HG03565 (cell line): ENCODE data around the gene HAAO.

Source experiments
- ATAC-seq: cut with Tn5 transposase; IDR thresholded peaks from one replicate; pipeline ENCODE4 v1.9.1; 2021; ENCODE audit warnings: mild to moderate bottlenecking, moderate library complexity; ENCODE audit not compliant: unreplicated experiment

HAAO gene

DNA sequence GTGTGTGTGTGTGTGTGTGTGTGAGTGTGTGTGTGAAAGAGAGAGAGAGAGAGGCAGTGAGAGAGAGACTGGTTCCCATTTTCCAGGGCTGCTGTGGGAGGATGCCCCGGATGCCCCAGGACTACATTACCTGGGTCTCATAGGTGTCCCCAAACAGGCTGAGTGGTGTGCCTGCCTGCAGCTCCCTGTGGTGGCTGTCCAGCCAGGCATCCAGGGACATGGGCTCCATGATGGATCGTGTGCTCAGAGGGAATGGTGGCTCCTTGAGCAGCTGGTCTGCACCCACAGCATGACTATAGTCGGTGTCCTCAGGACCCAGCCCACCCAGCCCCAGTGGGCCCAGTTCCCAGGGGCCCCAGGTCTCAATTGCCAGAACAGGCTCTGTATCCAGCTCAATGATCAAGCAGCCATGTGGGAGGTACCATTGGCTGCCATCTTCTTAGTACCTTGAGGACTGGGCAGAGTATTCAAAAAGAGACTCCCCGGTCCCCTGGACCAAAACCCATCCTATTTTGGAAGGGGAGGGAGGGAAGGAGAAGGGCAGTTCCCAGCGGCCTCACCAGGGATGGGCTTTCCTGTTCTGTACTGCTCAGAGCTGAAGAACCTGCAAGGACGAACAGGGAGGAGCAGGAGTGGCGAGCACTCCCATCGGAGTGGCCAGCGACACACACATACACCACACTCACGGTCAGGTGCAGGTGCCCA is 22.6 kb downstream of the HAAO start:
- ATAC-seq, result no peak

DNA sequence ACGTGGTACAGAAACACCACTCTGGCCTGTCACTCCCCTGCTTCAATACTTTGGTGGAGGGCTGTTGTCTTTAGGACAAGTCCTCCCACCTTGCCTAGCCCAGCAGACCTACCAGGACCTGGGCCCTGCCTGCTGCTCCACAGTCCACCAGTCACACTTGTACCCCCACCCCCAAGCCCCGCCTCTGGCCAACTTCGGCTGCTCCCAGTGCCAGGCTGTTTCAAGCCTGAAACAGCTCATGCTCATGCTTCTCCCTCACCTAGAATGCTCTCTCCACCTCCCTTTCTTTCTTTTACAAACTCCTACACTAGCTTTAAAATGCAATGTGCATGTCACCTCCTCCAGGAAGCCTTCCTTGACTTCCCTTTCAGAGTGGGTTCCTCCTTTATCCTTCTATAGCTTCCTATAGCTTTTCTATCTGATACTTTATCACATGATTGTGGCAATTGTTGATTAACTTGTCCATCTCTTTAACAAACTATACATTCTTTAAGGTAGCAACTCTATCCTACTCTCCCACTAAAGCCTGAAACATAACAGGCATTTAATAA is 23.6 kb downstream of the HAAO start:
- ATAC-seq, result no peak

DNA sequence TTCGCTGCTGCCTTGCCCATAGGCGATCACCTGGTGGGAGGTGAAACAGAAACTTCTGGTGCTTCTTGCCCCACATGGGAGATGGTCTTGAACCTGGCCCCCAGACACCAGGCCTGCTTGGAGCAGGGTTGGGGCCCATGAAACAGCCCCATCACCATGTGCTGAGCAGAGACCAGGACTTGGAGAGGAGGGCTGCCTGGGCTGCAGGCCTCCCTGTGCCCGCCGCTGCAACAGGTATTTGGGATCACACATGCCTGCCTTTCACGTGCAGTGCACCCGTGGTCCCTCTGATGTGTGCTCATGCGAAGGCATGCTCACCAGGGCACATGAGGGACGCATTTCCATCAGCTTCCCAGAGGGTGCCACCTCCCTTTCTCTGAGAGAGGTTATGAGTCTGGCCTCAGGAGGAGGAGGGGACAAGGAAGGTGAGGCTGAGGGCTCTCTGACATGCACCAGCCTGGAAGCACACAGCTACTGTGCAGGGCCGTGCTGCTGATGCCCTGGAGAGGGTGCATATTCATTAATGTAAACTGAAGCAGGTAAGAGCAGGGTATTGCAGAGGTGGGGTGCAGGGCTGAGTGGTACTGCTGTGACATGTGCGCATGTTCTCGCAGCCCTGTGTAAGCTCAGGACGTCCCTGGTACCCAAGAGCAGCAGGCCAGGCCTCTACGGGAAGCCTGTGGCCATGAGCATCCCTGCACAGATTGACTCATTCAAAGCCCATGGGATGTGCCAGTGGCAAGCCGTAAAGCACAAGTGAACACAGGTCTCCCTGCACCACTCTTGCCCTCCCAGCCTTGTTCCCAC is 24.3 kb downstream of the HAAO start:
- no peak for ATAC-seq

DNA sequence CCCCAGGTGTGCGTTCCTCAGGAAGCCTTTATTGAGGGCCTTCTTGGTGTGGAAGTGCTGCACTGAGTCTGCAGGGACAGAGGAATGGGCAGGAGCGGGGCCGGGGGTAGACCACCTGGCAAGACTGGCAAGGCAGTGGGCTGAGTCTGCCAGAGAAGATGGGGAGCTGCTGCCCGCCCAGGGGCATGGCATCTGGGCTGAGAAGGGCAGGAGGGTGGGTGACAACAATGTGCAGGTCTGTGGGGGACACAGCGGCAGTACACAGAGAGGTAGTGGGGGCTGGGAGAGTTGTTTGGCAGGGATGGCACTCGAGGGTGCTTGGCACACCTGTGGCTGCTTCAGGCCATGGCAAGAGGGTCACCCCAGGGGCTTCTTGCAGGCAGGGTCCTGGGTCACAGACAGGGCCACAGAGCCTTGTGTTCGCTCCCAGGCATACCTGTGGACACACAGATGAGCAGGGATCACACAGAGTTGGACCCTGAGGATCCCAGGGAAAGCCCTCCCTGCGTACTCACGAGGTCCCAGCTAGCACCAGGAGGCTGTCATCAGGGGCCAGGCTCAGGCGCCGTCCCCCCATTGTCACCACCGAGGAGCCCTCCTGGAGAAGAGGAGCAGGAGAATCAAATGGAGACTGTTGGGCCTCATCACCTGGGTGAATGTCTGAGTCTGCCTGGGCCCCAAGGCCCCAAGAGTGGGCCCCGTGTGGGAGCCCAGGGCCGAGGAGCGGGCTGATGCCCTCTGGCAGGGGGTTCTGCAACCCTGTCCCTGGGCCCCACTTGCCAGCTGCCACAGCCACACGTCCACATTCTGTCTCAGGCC is 25.1 kb downstream of the HAAO start:
- no peak for ATAC-seq

DNA sequence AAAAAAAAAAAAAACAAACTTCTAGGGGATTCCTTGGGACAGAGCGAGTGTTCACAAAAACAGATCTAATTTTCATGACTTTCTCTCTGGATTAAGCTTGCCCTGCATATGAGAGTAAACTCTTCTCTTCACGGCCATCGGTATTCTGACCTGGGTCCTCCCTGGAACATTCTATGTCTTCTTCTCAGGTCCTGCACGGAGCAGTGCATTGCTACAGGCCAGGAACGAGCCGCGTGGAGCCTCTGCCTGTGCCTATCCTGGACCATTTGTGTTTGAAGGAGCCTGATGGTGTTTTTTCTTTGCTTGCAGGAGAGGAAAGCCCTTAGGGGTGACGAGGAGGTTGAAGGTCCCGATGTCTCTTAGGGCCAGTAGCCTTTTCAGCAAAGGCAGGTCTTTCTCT is 26.7 kb downstream of the HAAO start:
- ATAC-seq, result no peak

DNA sequence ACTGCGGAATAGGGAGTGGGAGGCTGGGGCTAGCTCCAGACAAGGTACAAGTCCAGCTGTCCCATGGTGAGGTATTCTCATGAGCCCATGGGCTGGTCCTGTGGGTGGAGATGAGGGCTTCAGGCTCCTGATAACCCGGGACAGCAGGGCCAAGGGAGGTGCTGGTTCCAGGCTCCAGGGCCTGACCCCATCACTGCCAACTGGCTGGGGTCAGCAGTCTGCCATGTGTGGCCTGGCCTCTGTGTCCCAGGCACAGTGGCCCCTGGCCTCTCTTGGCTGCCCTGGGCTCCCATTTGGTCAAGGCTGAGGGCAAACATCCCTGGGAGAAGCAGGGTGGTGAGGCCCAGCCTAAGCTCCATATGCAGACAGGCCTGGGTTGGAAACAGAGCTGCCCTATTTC is 27.5 kb downstream of the HAAO start:
- no peak for ATAC-seq

DNA sequence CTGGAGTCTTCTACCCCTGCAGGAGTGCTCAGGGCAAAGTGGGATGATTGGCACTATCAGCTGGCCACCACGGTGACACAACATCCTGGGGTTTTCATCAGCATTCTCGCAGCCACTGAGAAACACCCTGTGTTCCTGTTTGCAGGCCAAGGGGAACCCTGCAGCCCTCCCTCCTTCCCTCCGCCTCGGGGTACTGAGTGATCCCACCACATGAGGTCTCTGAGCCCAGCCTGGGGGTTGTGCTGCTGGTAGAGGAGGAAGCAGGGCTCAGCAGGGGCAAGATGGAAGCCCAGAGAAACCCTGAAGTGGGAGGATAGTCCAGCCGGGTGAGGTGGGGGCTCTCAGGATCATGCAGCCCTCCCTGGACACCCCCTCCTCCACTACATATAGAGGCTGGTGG is 28.3 kb downstream of the HAAO start, which contains the start of gene OXER1:
OXER1 (minus strand) TSS at position 40 of the 400 bp plus-strand sequence. CDS start 73 bp downstream, outside the sequence.
- no peak for ATAC-seq

DNA sequence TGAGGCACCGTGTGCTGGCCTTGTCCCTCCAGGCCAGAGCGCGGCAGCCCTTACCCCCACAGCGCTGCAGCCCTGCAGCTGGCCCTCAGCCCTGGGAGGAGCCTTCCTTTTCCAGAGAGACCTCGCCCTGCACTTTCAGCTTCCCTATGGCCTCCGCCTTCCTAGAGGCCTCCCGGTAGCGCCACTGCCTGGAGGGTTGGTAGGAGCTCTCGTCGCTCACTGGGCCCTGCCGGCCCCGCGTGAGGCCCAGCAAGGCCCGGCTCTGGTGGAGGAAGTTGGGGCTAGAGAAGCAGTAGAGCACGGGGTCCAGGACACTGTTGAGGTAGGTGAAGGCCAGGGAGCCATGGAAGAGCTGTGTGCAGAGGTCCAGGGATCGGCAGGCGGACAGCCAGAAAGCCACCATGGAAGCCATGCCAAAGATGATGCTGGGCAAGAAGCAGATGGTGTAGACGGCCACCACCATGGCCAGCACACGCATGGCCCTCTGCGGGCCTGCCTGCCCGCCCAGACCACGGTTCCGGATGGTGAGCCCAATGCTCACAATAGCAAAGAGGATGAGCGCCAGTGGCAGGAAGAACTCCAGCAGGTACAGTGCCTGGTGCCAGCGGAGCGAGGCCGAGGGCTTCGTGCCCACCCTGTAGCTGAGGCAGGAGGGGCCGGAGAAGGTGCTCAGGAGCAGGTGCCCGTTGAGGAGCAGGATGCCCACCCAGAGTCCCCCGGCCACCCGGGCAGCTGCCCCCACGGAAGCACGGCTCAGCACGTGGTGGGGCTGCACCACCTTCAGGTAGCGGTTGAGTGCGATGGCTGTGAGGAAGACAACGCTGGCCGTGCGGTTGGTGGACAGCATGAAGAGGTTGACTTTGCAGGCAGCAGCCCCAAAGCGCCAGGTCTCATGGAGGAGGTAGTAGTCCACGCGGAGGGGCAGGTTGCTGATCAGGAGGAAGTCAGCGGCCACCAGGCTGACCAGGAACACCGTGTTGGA is 29.3 kb downstream of the HAAO start:
- no peak for ATAC-seq

DNA sequence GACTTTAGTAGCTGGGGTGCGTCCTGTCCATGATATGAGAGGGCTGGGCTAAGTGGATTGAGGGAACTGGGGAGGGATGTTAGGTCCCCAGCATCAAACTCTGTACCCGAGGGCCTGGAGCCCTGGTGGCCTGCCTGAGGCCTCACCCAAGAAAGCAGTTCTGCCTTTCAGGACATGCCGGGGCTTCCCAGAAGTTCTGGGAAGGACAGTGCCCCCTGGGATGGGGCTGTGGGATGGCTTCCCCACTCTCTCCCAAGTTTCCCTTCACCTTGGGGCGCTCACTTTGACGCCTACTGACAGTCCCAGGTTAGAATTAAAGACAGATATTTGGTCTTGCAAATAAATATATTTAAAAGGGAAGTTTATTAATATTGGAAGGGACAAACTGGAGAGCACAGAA is 30.2 kb downstream of the HAAO start:
- no peak for ATAC-seq

DNA sequence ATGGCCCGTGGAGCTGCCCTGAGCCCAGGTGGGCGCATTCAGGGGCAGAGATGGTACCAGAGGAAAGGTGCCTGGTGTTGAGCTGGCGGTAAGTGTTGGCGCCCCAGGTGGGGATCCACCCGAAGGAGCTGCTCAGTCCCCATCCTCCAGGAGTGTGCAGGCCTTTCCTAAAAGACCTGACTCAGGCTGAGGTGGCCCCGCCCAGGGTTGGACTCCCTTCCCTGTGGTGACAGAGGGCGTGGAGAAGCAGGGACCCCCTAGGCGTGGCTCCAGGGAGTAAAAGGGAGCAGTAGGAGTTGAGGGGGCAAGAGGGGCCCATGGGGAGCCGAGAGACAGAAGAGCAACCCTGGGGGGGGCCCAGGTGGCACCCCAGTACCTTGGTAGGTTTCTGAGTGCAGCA is 30.8 kb downstream of the HAAO start:
- no peak for ATAC-seq

DNA sequence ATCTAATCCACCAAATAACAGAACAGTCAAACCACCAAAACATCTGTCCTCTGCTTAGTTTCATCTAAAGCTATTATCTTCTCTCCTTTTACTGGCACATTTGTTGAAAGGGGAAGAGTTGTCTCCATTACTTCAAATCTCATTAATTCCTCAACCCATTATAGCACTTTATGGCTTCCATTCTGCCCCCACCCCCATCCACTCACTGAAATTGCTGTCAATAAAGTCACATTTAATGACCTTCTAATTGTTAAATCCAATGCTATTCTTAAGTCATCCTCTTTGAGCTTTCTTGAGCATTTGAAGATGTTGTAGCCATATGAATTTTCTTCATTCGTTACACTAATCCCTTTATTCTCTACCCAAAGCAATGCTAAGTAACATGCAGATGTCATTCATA is 33.6 kb downstream of the HAAO start:
- ATAC-seq, result no peak

DNA sequence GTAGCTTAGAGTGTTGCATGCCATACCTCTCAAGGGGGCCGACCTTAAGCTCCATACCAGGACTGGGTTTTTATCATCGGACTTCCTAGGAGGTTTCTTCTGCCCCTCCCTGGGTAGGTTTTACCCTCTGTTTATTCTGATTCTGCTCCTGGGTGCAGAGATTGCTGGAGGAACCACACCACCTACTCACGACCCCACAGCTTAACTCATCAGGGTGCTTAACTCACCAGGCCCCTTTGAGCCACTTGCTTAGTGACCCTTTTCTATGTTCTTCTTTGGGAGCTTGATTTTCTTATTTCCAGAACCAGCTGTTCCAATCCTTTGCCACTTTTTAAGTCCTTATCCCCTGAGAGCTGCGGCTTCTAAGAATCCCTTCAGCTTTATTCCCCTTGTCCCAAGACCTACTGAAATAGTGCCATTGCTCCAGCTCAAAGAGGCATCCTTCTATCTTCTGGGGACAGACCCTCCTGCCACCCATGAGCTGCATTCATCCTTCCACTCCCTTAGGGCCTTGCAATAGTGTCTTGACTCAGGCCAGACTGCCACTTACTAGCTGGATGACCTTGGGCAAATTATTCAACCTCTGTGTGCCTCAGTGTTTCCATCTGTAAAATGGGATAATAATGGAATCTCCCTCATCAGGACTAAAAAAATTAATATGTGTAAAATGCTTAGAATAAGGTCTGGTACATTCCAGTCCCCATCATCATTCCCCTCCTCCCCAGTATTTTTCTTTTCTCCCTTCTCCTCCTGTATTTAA is 34.2 kb downstream of the HAAO start:
- ATAC-seq, result no peak

DNA sequence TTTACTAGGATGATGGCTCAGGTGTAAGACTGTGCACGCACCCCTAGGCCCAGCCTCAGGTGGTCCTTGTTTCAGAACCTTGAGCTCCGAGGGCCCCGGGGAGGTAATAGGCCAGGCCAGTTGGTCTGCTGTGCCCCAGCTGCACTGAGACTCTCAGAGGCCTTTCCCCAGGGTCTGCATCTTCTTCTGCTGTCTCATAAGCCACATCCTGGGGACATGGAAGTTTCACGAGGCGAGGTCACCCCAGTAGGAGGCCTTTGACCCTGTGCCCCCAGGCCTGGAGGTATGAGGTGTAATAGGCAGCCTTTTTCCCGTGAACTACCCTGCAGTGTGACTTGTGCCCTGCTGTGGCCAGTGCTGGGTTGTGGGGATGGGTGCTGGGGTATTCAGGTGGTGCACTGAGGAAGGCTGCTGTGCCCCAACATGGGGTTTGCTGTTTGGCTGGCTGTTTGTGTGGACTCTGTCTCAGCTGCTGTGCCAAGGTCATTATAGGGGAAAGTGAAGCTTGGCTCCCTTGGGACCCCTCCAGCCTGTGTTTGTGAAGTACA is 35.3 kb downstream of the HAAO start:
- no peak for ATAC-seq

DNA sequence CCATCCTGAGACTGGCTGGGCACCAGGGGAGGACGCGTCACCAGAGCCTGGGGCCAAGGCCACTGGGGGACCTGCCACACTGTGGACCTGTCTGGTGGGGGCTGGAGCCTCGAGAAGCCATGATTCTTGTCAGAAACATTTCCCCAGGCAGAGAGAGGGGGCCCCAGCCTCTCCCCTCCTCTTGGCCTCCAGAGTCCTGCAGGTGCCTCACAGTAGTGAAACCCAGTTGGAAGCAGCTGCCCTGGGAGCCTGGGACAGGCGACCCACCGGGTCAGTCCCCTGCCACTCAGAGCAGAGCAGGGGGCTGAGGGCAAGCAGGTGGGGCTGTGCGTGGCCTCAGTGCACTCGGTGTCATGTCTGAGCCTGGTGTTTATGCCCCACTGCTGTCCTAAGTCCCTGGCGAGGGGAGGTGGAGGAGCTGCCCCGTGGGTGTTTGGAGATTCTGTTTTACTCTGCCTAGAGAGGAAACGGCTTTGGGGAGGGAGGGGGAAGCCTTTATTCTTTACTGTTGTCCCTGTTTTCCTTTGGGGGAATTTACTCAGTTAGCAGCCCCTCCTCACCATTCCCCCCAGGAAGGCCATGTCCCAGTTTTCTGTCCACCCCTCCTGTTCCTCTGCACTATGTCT is 36.1 kb downstream of the HAAO start:
- ATAC-seq, result no peak

DNA sequence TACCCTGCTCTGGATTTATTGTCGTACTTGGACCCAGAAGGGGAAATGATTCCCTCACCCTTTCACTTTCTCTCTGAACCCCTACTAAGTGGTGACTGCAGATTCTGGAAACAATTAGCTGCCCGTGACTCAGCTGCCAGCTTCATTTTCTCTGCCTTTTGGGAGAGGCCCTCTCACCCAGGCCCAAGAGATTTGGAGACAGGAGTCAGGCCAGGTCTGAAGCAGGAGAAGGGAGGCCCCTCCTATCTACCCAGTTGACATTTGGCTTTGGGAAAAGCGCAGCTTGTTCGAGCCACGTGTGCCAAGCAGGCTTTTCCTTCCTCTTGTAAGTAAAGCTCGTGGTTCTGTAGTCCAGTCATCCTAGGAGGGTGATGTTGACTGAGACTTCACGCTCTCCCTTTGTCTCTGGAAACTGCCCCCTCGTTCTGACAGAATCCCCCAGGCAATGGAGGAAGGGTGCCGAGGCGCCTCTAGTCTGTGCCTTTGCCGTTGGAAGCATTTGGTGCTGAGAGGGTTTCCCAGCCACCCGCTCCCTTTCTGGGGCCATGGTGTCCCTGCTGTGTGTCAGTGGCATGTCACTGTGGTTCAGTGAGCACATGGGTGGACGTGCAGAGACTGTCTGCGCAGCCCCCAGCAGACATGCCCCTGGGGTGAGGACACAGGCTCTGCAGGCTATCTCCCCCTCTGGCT is 37.0 kb downstream of the HAAO start:
- ATAC-seq, result no peak

DNA sequence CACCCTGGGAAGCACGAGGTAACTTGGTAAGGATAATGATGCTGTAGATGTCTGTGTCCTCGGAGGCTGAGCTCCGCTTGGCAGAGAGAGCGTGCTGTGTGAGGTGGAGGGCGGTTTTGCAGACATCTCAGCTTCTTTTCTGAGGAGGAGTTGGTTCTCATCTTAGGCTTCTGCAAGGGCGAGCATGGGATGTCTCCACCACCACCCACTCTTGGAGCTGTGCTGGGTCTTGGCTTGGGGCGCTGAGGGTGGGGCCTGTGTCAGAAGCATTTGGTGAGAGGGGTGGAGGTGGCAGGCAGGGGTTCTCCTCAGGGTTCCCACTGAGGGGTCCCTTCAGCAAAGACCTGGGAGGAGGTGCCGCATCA is 37.6 kb downstream of the HAAO start:
- ATAC-seq, result no peak

DNA sequence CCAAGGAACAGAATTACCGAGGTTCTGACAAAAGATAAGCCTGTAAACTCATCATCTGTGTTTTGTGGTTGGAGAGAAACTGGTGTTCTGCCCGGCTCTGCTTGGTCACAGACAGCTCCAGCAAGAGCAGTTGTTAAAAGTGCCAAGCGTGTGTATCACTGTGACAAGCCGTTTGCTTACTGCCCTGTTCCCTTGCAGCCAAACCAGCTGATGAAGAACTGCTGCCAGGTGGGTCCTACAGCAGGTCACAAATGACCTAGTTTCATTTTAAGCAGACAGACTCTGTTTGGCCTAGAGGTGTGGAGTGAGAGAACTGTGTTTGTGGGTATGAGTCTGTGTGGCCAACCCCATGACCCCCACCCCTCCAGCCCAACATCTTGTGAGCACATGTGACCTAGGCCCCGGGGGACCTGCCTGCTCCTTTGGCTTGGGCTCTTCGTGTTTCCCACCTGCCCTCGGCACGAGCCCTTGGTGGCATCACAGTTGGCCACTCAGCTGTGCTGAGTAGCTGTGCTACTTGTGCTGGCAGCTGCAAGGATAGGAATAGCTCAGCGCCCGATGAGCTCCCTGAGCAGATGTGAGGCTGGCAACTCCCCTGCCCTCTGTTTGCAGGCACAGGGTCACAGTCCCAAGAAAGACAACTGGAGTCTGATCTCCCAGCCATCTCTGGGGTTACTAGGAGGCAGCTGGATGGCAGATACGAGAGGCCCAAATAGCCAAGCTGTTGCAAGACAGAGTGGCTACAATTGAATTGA is 38.2 kb downstream of the HAAO start:
- peak; percentile 50 for ATAC-seq
